WTC11 (cell line): Measurements from ENCODE around the gene NAALAD2.

Experiments
- ATF6 ChIP-seq: sonication (generic); formaldehyde crosslinking; IDR thresholded peaks from 2 replicates; pipeline ENCODE4 v1.8.1; 2023; ENCODE audit warnings: mild to moderate bottlenecking, missing genetic modification reagents
- CBFB ChIP-seq: sonication (generic); formaldehyde crosslinking; IDR thresholded peaks from 2 replicates; pipeline ENCODE4 v1.8.1; 2022; ENCODE audit warnings: mild to moderate bottlenecking, low read depth, missing genetic modification reagents
- CREB1 ChIP-seq: sonication (generic); formaldehyde crosslinking; IDR thresholded peaks from 2 replicates; pipeline ENCODE4 v1.8.0; 2023; ENCODE audit warnings: mild to moderate bottlenecking, missing genetic modification reagents
- CTCF ChIP-seq: fragments of 200-600 bp; IDR thresholded peaks from 2 replicates; pipeline ENCODE4 v1.8.0; 2022; ENCODE audit warnings: antibody characterized with exemption
- ZNF138 ChIP-seq: sonication (generic); formaldehyde crosslinking; conservative IDR thresholded peaks from 2 replicates; pipeline ENCODE4 v1.8.1; 2022; ENCODE audit warnings: mild to moderate bottlenecking, moderate library complexity, missing genetic modification reagents

- TF ChIP-seq ZNF138 (CRISPR knock-in tag) (no peak), CTCF (no peak), CREB1 (no peak), CBFB (CRISPR knock-in tag) (no peak), ATF6 (CRISPR knock-in tag) (no peak)
Observed at GRCh38 chr11:90113541-90113940, 20.9 kb upstream of the NAALAD2 start.
